WTC11 (cell line): ENCODE measurements around the gene TTLL10. TPM values are rescaled to one million over a fixed set of nuclear protein-coding genes. Genes with fewer than 3 reads are reported as not detected.

Experiments
- ATAC-seq: fragments of 200-7000 bp; cut with Tn5 transposase; 2 replicates; pipeline ENCODE4 v1.10.0; 2021; ENCODE audit warnings: mild to moderate bottlenecking, moderate library complexity
- CTCF ChIA-PET: fragments of 300-600 bp; sonication (Branson Sonifier 250); formaldehyde crosslinking; loops from one replicate; lab custom pipeline; 2021; ENCODE audit warnings: antibody characterized with exemption; lab: Charles Lee
- POLR2A ChIA-PET: fragments of 350-600 bp; sonication (Branson Sonifier 250); formaldehyde crosslinking; loops from one replicate; lab custom pipeline; 2021; ENCODE audit warnings: antibody characterized with exemption; lab: Charles Lee
- DNase-seq: peaks from one replicate; pipeline ENCODE4 v3.0.0; 2021; ENCODE audit warnings: low spot score
- H3K27ac Mint-ChIP-seq: 2 replicates; pipeline ENCODE4 v1.8.0; 2021; ENCODE audit warnings: mixed read lengths
- H3K27me3 Mint-ChIP-seq: 2 replicates; pipeline ENCODE4 v1.8.0; 2021; ENCODE audit warnings: low read depth, mild to moderate bottlenecking, moderate library complexity, mixed read lengths
- H3K36me3 Mint-ChIP-seq: 2 replicates; pipeline ENCODE4 v1.8.0; 2021; ENCODE audit warnings: mixed read lengths
- H3K4me1 Mint-ChIP-seq: 2 replicates; pipeline ENCODE4 v1.8.0; 2022; ENCODE audit warnings: mixed read lengths
- H3K4me3 Mint-ChIP-seq: 2 replicates; pipeline ENCODE4 v1.8.0; 2021; ENCODE audit warnings: mild to moderate bottlenecking, moderate library complexity, mixed read lengths
- H3K9me3 Mint-ChIP-seq: 2 replicates; pipeline ENCODE4 v1.8.0; 2021; ENCODE audit warnings: mixed read lengths
- ARID4B ChIP-seq: sonication (generic); formaldehyde crosslinking; IDR thresholded peaks from 2 replicates; pipeline ENCODE4 v1.8.0; 2023; ENCODE audit warnings: missing genetic modification reagents, mild to moderate bottlenecking, borderline replicate concordance
- CBFB ChIP-seq: sonication (generic); formaldehyde crosslinking; IDR thresholded peaks from 2 replicates; pipeline ENCODE4 v1.8.1; 2022; ENCODE audit warnings: mild to moderate bottlenecking, low read depth, missing genetic modification reagents
- ETV6 ChIP-seq: sonication (generic); formaldehyde crosslinking; IDR thresholded peaks from 2 replicates; pipeline ENCODE4 v1.8.1; 2022; ENCODE audit warnings: mild to moderate bottlenecking, missing genetic modification reagents
- FOXP1 ChIP-seq: sonication (generic); formaldehyde crosslinking; IDR thresholded peaks from 2 replicates; pipeline ENCODE4 v1.8.0; 2022; ENCODE audit warnings: missing genetic modification reagents, mild to moderate bottlenecking, moderate library complexity, borderline replicate concordance
- IRF2 ChIP-seq: sonication (generic); formaldehyde crosslinking; IDR thresholded peaks from 2 replicates; pipeline ENCODE4 v1.8.0; 2022; ENCODE audit warnings: low read depth, missing genetic modification reagents, borderline replicate concordance
- KAT7 ChIP-seq: sonication (generic); formaldehyde crosslinking; IDR thresholded peaks from 2 replicates; pipeline ENCODE4 v1.8.1; 2023; ENCODE audit warnings: missing genetic modification reagents, mild to moderate bottlenecking, borderline replicate concordance
- MAX ChIP-seq: sonication (generic); formaldehyde crosslinking; IDR thresholded peaks from 2 replicates; pipeline ENCODE4 v1.8.0; 2022; ENCODE audit warnings: mild to moderate bottlenecking, missing genetic modification reagents
- NFATC4 ChIP-seq: fragments of 250-450 bp; sonication (Bioruptor Pico); IDR thresholded peaks from 2 replicates; pipeline ENCODE4 v1.9.0; 2021; ENCODE audit warnings: mild to moderate bottlenecking
- NFE2L1 ChIP-seq: sonication (generic); formaldehyde crosslinking; IDR thresholded peaks from 2 replicates; pipeline ENCODE4 v1.8.1; 2023; ENCODE audit warnings: missing genetic modification reagents
- NR3C1 ChIP-seq: sonication (generic); formaldehyde crosslinking; conservative IDR thresholded peaks from 2 replicates; pipeline ENCODE4 v1.8.1; 2023; ENCODE audit warnings: low read depth, mild to moderate bottlenecking, missing genetic modification reagents
- RORB ChIP-seq: fragments of 250-450 bp; sonication (Bioruptor Pico); IDR thresholded peaks from 2 replicates; pipeline ENCODE4 v1.9.0; 2021; ENCODE audit warnings: mild to moderate bottlenecking
- STAT6 ChIP-seq: sonication (generic); formaldehyde crosslinking; conservative IDR thresholded peaks from 2 replicates; pipeline ENCODE4 v1.8.1; 2023; ENCODE audit warnings: mild to moderate bottlenecking, low read depth, missing genetic modification reagents, moderate library complexity
- TP53 ChIP-seq: sonication (generic); formaldehyde crosslinking; IDR thresholded peaks from 2 replicates; pipeline ENCODE4 v1.8.1; 2023; ENCODE audit warnings: mild to moderate bottlenecking, missing genetic modification reagents
- USF1 ChIP-seq: sonication (generic); formaldehyde crosslinking; IDR thresholded peaks from 2 replicates; pipeline ENCODE4 v1.8.0; 2022; ENCODE audit warnings: mild to moderate bottlenecking, missing genetic modification reagents
- ZNF396 ChIP-seq: fragments of 250-450 bp; sonication (Bioruptor Pico); IDR thresholded peaks from 2 replicates; pipeline ENCODE4 v1.8.0; 2021; ENCODE audit warnings: mild to moderate bottlenecking, moderate library complexity, borderline replicate concordance
- total RNA-seq: library from RNA; stranded (reverse); gene quantifications from 3 replicates; pipeline ENCODE4 v1.2.3, GENCODE V29; 2021
- TF ChIP-seq, protein P1 (sequence below): fragments of 250-450 bp; sonication (Bioruptor Pico); IDR thresholded peaks from 2 replicates; pipeline ENCODE4 v1.9.0; 2021; ENCODE audit warnings: mild to moderate bottlenecking, borderline replicate concordance
- TF ChIP-seq, protein P2 (sequence below): fragments of 250-450 bp; sonication (Bioruptor Pico); conservative IDR thresholded peaks from 2 replicates; pipeline ENCODE4 v1.9.0; 2021; ENCODE audit warnings: mild to moderate bottlenecking

TTLL10 gene
- total RNA-seq, 1 experiment from 2014 or later = 1.1 TPM

GRCh38 chr1:1210726-1211540, 37.3 kb downstream of the TTLL10 start:
- Mint-ChIP-seq H3K27ac (no peak overlapping the region), H3K4me1 (no peaks in the 10 kb centered on the region), H3K9me3 (no peaks in the 10 kb centered on the region), H3K27me3 (peaks cover 4% of the 10 kb centered on the region), H3K36me3 (no peaks in the 10 kb centered on the region), H3K4me3 (no peak overlapping the region)
- ChIA-PET CTCF (interaction anchor here (1.4 kb wide), 1 partner anchor 89 kb away, joined by 3 read pairs; no protein-coding TSS in a partner anchor), POLR2A (no interaction called here)
- TF ChIP-seq, protein P1, sequence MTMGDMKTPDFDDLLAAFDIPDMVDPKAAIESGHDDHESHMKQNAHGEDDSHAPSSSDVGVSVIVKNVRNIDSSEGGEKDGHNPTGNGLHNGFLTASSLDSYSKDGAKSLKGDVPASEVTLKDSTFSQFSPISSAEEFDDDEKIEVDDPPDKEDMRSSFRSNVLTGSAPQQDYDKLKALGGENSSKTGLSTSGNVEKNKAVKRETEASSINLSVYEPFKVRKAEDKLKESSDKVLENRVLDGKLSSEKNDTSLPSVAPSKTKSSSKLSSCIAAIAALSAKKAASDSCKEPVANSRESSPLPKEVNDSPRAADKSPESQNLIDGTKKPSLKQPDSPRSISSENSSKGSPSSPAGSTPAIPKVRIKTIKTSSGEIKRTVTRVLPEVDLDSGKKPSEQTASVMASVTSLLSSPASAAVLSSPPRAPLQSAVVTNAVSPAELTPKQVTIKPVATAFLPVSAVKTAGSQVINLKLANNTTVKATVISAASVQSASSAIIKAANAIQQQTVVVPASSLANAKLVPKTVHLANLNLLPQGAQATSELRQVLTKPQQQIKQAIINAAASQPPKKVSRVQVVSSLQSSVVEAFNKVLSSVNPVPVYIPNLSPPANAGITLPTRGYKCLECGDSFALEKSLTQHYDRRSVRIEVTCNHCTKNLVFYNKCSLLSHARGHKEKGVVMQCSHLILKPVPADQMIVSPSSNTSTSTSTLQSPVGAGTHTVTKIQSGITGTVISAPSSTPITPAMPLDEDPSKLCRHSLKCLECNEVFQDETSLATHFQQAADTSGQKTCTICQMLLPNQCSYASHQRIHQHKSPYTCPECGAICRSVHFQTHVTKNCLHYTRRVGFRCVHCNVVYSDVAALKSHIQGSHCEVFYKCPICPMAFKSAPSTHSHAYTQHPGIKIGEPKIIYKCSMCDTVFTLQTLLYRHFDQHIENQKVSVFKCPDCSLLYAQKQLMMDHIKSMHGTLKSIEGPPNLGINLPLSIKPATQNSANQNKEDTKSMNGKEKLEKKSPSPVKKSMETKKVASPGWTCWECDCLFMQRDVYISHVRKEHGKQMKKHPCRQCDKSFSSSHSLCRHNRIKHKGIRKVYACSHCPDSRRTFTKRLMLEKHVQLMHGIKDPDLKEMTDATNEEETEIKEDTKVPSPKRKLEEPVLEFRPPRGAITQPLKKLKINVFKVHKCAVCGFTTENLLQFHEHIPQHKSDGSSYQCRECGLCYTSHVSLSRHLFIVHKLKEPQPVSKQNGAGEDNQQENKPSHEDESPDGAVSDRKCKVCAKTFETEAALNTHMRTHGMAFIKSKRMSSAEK (CRISPR knock-in tag) = no peak
- TF ChIP-seq MAX (CRISPR knock-in tag) (no peak), NFE2L1 (CRISPR knock-in tag) (no peak), CBFB (CRISPR knock-in tag) (no peak), ZNF396 (CRISPR knock-in tag) (no peak), IRF2 (CRISPR knock-in tag) (no peak), NFATC4 (CRISPR knock-in tag) (no peak)
- TF ChIP-seq, protein P2, sequence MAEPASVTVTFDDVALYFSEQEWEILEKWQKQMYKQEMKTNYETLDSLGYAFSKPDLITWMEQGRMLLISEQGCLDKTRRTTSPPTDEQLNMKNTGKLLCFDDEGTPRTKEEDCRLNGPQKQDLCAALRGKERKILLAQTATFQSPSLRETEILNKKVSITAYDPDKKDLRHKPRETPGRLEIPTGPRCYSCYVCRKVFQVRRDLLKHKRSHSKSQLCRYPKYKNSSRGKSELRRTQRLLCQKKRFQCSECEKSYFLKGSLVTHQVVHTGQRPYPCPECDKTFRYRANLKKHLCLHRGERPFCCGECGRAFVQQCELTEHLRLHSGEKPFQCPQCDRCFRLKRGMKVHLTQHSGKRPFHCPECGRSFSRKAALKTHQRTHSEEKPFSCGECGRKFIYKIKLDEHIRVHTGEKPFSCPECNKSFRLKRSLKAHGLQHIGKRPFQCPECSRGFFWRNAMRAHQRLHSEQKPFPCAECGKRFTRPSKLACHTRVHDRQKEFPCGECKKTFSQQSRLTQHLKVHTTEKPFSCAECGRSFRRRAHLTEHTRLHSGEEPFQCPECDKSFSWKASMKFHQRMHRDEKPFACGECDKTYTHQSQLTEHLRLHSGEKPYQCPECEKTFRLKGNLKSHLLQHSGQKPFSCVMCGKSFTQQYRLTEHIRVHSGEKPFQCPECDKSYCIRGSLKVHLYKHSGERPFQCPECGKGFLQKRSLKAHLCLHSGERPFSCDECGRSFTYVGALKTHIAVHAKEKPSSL (CRISPR knock-in tag) = no peak
- DNase-seq = no peak
- ATAC-seq = no peak

DNA sequence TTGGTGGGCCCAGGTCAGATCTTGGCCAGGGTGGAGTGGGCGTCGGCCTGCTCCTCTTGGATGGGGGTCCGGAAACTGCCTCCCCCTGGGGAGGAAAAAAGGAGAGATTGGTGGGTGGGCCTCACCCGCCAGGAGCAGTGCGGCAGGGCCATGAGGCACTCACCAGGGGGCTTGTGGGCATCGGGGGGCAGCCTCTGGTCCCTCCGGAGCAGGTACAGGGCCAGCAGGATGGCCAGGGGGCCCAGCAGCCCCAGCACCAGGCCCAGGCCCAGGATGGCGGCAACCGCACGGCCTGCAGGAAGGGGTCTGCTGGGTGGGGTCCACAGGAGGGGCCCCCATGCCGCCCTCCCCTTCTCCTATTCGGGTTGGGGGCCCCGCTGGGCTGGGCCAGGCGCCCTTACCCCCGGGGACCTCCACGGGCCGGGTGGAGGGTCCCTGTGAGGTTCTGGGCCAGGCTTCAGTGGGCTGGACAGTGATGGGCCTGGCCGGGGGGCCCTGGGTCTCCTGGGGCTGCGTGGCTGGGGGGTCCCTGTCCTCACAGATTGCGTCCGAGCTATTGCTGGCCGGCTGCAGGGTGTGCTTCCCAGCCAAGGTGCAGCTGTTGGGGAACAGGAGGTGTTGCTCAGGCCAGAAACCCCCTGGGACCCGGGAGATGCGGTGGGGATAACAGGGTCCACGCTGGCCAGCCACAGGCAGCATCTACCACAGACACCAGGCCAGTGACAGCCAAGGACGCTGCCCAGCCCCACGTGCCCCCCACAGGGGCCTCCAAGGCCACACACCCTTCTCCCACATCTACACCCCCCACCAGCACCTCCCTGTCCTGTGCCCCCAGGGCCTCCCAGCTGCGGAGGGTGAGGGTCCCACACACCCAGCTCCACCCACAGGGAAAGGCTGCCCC, 38.1 kb downstream of the TTLL10 start:
- CTCF ChIA-PET = interaction anchor here (0.6 kb wide), 1 partner anchor 18 kb away, joined by 3 read pairs; no protein-coding TSS in a partner anchor
- Mint-ChIP-seq H3K27ac (no peak overlapping the region), H3K9me3 (no peaks in the 10 kb centered on the region), H3K27me3 (peaks cover 1% of the 10 kb centered on the region), H3K36me3 (no peaks in the 10 kb centered on the region), H3K4me1 (no peaks in the 10 kb centered on the region), H3K4me3 (no peak overlapping the region)
- ATAC-seq = no peak
- POLR2A ChIA-PET = no interaction called here
- no peak for DNase-seq
- no peak for TF ChIP-seq NR3C1 (CRISPR knock-in tag)
- no peak for TF ChIP-seq RORB (CRISPR knock-in tag)
- no peak for TF ChIP-seq STAT6 (CRISPR knock-in tag)
- no peak for TF ChIP-seq ETV6
- no peak for TF ChIP-seq FOXP1 (CRISPR knock-in tag)
- TF ChIP-seq USF1 (CRISPR knock-in tag) = no peak
- no peak for TF ChIP-seq ARID4B (CRISPR knock-in tag)
- TF ChIP-seq TP53 (CRISPR knock-in tag) = no peak
- TF ChIP-seq KAT7 (CRISPR knock-in tag) = no peak
